Astrocyte (in vitro differentiated cells and primary cell): ENCODE results near the gene ZP1. TPM values are rescaled to one million over a fixed set of nuclear protein-coding genes. Genes with fewer than 3 reads are reported as not detected.
A peak's percentile ranks its signal among the peaks of the same experiment; 100 is the strongest.

ENCODE experiments used
- DNase-seq: peaks from one replicate; pipeline ENCODE4 v3.0.0-alpha.2; 2010; ENCODE audit warnings: low read depth
- FAIRE-seq: peaks from 2 replicates; lab custom pipeline; 2011; peaks lifted over from hg19 to GRCh38; lab: Jason Lieb, UNC
- H2AFZ ChIP-seq: 2 replicates; pipeline ENCODE4 v1.6.0; 2012; ENCODE audit warnings: low read depth, low read length, inconsistent platforms
- H3K27ac ChIP-seq: 2 replicates; pipeline ENCODE4 v1.5.1; 2011; ENCODE audit warnings: low read depth, low read length, inconsistent platforms
- H3K27me3 ChIP-seq: 2 replicates; pipeline ENCODE4 v1.6.0; 2011; ENCODE audit warnings: low read length, inconsistent platforms; ENCODE audit not compliant: insufficient read depth
- H3K36me3 ChIP-seq: 2 replicates; pipeline ENCODE4 v1.5.1; 2011; ENCODE audit warnings: low read length, inconsistent platforms; ENCODE audit not compliant: insufficient read depth
- H3K4me1 ChIP-seq: 2 replicates; pipeline ENCODE4 v1.5.1; 2011; ENCODE audit warnings: low read length, inconsistent platforms; ENCODE audit not compliant: insufficient read depth
- H3K4me2 ChIP-seq: 2 replicates; pipeline ENCODE4 v1.6.0; 2012; ENCODE audit warnings: low read length, inconsistent platforms
- H3K4me3 ChIP-seq: 2 replicates; pipeline ENCODE4 v1.5.1; 2011; ENCODE audit warnings: low read depth, mild to moderate bottlenecking, low read length, inconsistent platforms; ENCODE audit not compliant: insufficient read depth
- H3K79me2 ChIP-seq: 2 replicates; pipeline ENCODE4 v1.6.0; 2012; ENCODE audit warnings: mild to moderate bottlenecking, low read length, inconsistent platforms; ENCODE audit not compliant: insufficient read depth
- H3K9ac ChIP-seq: 2 replicates; pipeline ENCODE4 v1.6.0; 2012; ENCODE audit warnings: mild to moderate bottlenecking, low read length, inconsistent platforms
- H3K9me3 ChIP-seq: 2 replicates; pipeline ENCODE4 v1.5.1; 2012; ENCODE audit warnings: low read depth, mild to moderate bottlenecking, low read length, inconsistent platforms; ENCODE audit not compliant: insufficient read depth
- H4K20me1 ChIP-seq: 2 replicates; pipeline ENCODE4 v1.6.0; 2012; ENCODE audit warnings: low read length, inconsistent platforms; ENCODE audit not compliant: insufficient read depth
- H3K27ac Mint-ChIP-seq: one replicate; pipeline ENCODE4 v1.8.0; 2021; ENCODE audit warnings: mild to moderate bottlenecking, mixed read lengths; ENCODE audit not compliant: unreplicated experiment
- H3K27me3 Mint-ChIP-seq: one replicate; pipeline ENCODE4 v1.8.0; 2021; ENCODE audit warnings: low read depth, mixed read lengths; ENCODE audit not compliant: unreplicated experiment
- H3K36me3 Mint-ChIP-seq: one replicate; pipeline ENCODE4 v1.8.0; 2021; ENCODE audit warnings: low read depth, mixed read lengths; ENCODE audit not compliant: unreplicated experiment
- H3K4me1 Mint-ChIP-seq: one replicate; pipeline ENCODE4 v1.8.0; 2021; ENCODE audit warnings: low read depth, mixed read lengths; ENCODE audit not compliant: unreplicated experiment
- H3K4me3 Mint-ChIP-seq: one replicate; pipeline ENCODE4 v1.8.0; 2021; ENCODE audit warnings: mild to moderate bottlenecking, moderate library complexity, mixed read lengths; ENCODE audit not compliant: unreplicated experiment
- H3K9me3 Mint-ChIP-seq: one replicate; pipeline ENCODE4 v1.8.0; 2021; ENCODE audit warnings: mild to moderate bottlenecking, mixed read lengths; ENCODE audit not compliant: unreplicated experiment
- CTCF ChIP-seq: IDR thresholded peaks from 2 replicates; pipeline ENCODE4 v1.5.1; 2011; ENCODE audit warnings: low read depth, mild to moderate bottlenecking, inconsistent platforms, low read length, moderate library complexity; ENCODE audit not compliant: insufficient read depth
- EZH2 ChIP-seq: IDR thresholded peaks from 2 replicates; pipeline ENCODE4 v1.6.1; 2012; ENCODE audit warnings: mild to moderate bottlenecking, low read length, inconsistent platforms; ENCODE audit not compliant: insufficient read depth
- total RNA-seq: library from RNA; stranded (reverse); gene quantifications from 2 replicates; pipeline ENCODE4 v1.2.1, GENCODE V29; 2021

Gene ZP1
- total RNA-seq, 1 donor from 2014 or later, result not detected

- Mint-ChIP-seq H3K4me3 (no peak overlapping the region), H3K36me3 (peaks cover 3% of the 10 kb centered on the region), H3K4me1 (no peaks in the 10 kb centered on the region), H3K27me3 (no peaks in the 10 kb centered on the region), H3K27ac (no peak overlapping the region), H3K9me3 (no peaks in the 10 kb centered on the region)
- DNase-seq (no peak), FAIRE-seq (no peak)
- Histone ChIP-seq H3K79me2 (no peaks in the 10 kb centered on the region), H3K4me2 (no peak overlapping the region), H3K4me1 (no peaks in the 10 kb centered on the region), H3K9me3 (no peaks in the 10 kb centered on the region), H4K20me1 (peaks cover 22% of the 10 kb centered on the region), H3K9ac (no peak overlapping the region), H3K4me3 (no peak overlapping the region), H3K36me3 (peaks cover 10% of the 10 kb centered on the region), H3K27ac (no peak overlapping the region), H3K27me3 (no peaks in the 10 kb centered on the region), H2AFZ (no peak overlapping the region)
- TF ChIP-seq EZH2, result no peak
- TF ChIP-seq CTCF, result no peak
Measured at GRCh38 chr11:60889869-60890311, 22.5 kb downstream of the ZP1 start.

- Histone ChIP-seq H4K20me1 (peaks cover 26% of the 10 kb centered on the region), H3K4me2 (no peak overlapping the region), H3K36me3 (peaks cover 15% of the 10 kb centered on the region), H3K27me3 (no peaks in the 10 kb centered on the region), H3K9me3 (no peaks in the 10 kb centered on the region), H3K27ac (no peak overlapping the region), H3K79me2 (no peaks in the 10 kb centered on the region), H3K4me1 (no peaks in the 10 kb centered on the region), H3K9ac (no peak overlapping the region), H3K4me3 (no peak overlapping the region), H2AFZ (no peak overlapping the region)
- Mint-ChIP-seq H3K27ac (no peak overlapping the region), H3K4me1 (no peaks in the 10 kb centered on the region), H3K36me3 (peaks cover 5% of the 10 kb centered on the region), H3K27me3 (no peaks in the 10 kb centered on the region), H3K9me3 (no peaks in the 10 kb centered on the region), H3K4me3 (no peak overlapping the region)
- no peak for TF ChIP-seq EZH2
- no peak for TF ChIP-seq CTCF
- DNase-seq (no peak), FAIRE-seq (no peak)
Measured at GRCh38 chr11:60890696-60891095, 23.4 kb downstream of the ZP1 start.

- Mint-ChIP-seq H3K4me3 (no peak overlapping the region), H3K36me3 (peaks cover 9% of the 10 kb centered on the region), H3K27ac (no peak overlapping the region), H3K4me1 (no peaks in the 10 kb centered on the region), H3K9me3 (no peaks in the 10 kb centered on the region), H3K27me3 (no peaks in the 10 kb centered on the region)
- Histone ChIP-seq H3K4me2 (no peak overlapping the region), H3K4me3 (no peak overlapping the region), H3K4me1 (no peaks in the 10 kb centered on the region), H3K36me3 (peaks cover 20% of the 10 kb centered on the region), H2AFZ (no peak overlapping the region), H3K9me3 (no peaks in the 10 kb centered on the region), H3K27me3 (no peaks in the 10 kb centered on the region), H4K20me1 (peaks cover 27% of the 10 kb centered on the region), H3K27ac (no peak overlapping the region), H3K9ac (no peak overlapping the region), H3K79me2 (no peaks in the 10 kb centered on the region)
- FAIRE-seq (no peak), DNase-seq (peak; percentile 15)
- no peak for TF ChIP-seq EZH2
- no peak for TF ChIP-seq CTCF
Measured at GRCh38 chr11:60891103-60891741, 23.9 kb downstream of the ZP1 start.
